ENCODE data around the gene BRD9. TPM values are rescaled to one million over a fixed set of nuclear protein-coding genes. Genes with fewer than 3 reads are reported as not detected.

BRD9 gene
- total RNA-seq, 5 donors from 2014 or later (not counting 1 experiment from before 2014, with no cell fraction given): 78.3 to 127 (median 83.0) TPM

- no peak overlapping the region for H3K27ac Mint-ChIP-seq
- ChIA-PET CTCF (no interaction called here), POLR2A (no interaction called here)
- WGBS (ENCODE audit: insufficient coverage): 92% methylated on average over 5 of the region's 7 CpGs
- H3K4me1 Mint-ChIP-seq: peaks cover 0 to 4% (median 3%) of the 10 kb centered on the region in 3 donors
- DNase-seq: peak in 1 of 35 experiments; percentile 22
- H3K9me3 Mint-ChIP-seq: no peaks in the 10 kb centered on the region
- no peak overlapping the region for H3K4me3 ChIP-seq (ENCODE audit: control insufficient read depth in 1 of 2, extremely low read depth in 1 of 2, low read length in 1 of 2)
- no peaks in the 10 kb centered on the region for H3K9me3 ChIP-seq
- H3K36me3 Mint-ChIP-seq: no peaks in the 10 kb centered on the region
- no peaks in the 10 kb centered on the region for H3K27me3 ChIP-seq (replicated peaks in 1 of 2; ENCODE audit: control insufficient read depth in 2 of 2, extremely low read depth in 1 of 2, insufficient read depth in 2 of 2, low read length in 1 of 2)
- H3K4me3 Mint-ChIP-seq: no peak overlapping the region
- H3K27me3 Mint-ChIP-seq: no peaks in the 10 kb centered on the region
- H3K36me3 ChIP-seq (ENCODE audit: control insufficient read depth in 2 of 2, extremely low read depth in 1 of 2, insufficient read depth in 1 of 2, low read length in 1 of 2): no peaks in the 10 kb centered on the region
- H3K27ac ChIP-seq (ENCODE audit: low read length): no peak overlapping the region
- no peak for ATAC-seq (replicated peaks in 1 of 4)
- H3K4me1 ChIP-seq (ENCODE audit: control insufficient read depth in 1 of 2, extremely low read depth in 1 of 2, insufficient read depth in 2 of 2, low read length in 2 of 2): no peaks in the 10 kb centered on the region
Observed at GRCh38 chr5:907366-907910, 14.8 kb upstream of the BRD9 start.

DNA sequence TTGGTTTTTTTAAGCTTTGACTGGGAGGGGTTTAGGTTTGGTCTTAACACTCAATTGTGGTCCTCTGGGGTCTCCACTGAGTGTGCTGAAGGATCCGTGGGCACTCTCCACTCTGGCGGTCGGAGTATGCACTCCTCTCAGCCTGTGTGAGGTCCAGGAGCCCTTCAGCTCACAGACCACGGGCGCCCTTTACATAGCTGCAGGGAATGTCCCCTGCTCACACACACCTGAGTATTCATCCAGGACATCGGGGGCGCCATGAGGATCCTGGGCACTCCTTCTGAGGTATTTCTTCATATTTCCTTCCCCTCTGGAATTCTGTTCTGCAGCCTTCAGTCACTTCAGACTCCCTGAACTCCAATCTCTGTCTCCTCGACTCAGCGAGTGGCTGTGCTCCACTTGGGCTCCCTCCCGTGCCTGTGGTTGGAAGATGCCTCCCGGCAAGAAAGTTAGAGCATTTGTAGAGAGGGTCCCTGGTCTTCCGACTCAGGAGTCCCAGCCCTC, 12.6 kb upstream of the BRD9 start:
- no peak overlapping the region for H3K4me3 ChIP-seq (ENCODE audit: control insufficient read depth in 1 of 2, extremely low read depth in 1 of 2, low read length in 1 of 2)
- H3K27ac ChIP-seq (ENCODE audit: low read length): no peak overlapping the region
- CTCF ChIA-PET: no interaction called here
- Mint-ChIP-seq H3K27me3 (no peaks in the 10 kb centered on the region), H3K27ac (no peak overlapping the region), H3K36me3 (no peaks in the 10 kb centered on the region), H3K4me1 (no peaks in the 10 kb centered on the region), H3K9me3 (no peaks in the 10 kb centered on the region), H3K4me3 (no peak overlapping the region)
- H3K36me3 ChIP-seq (ENCODE audit: control insufficient read depth in 2 of 2, extremely low read depth in 1 of 2, insufficient read depth in 1 of 2, low read length in 1 of 2): no peaks in the 10 kb centered on the region
- DNase-seq (peak in 1 of 35 experiments; percentile 19), ATAC-seq (replicated peaks in 1 of 4) (no peak)
- H3K9me3 ChIP-seq: no peaks in the 10 kb centered on the region
- 98% methylated on average over 7 of the region's 12 CpGs for WGBS (ENCODE audit: insufficient coverage)
- no peaks in the 10 kb centered on the region for H3K4me1 ChIP-seq (ENCODE audit: control insufficient read depth in 1 of 2, extremely low read depth in 1 of 2, insufficient read depth in 2 of 2, low read length in 2 of 2)
- no peaks in the 10 kb centered on the region for H3K27me3 ChIP-seq (replicated peaks in 1 of 2; ENCODE audit: control insufficient read depth in 2 of 2, extremely low read depth in 1 of 2, insufficient read depth in 2 of 2, low read length in 1 of 2)
- POLR2A ChIA-PET: interaction anchor here in 1 of 2 donors (0.6 kb wide), 1 partner anchor 51 kb away, joined by 3 read pairs; no protein-coding TSS in a partner anchor

- ATAC-seq (replicated peaks in 1 of 4) (no peak), DNase-seq (no peak)
- ChIA-PET POLR2A (interaction anchor here in 1 of 2 donors (0.6 kb wide), 1 partner anchor 7 kb away, joined by 5 read pairs; no protein-coding TSS in a partner anchor), CTCF (interaction anchor here in 1 of 2 donors (0.9 kb wide), 1 partner anchor 237 kb away, joined by 3 read pairs; no protein-coding TSS in a partner anchor)
- no peak overlapping the region for H3K27ac ChIP-seq (ENCODE audit: low read length)
- no peaks in the 10 kb centered on the region for H3K4me1 Mint-ChIP-seq
- H3K27ac Mint-ChIP-seq: no peak overlapping the region
- H3K4me3 ChIP-seq (ENCODE audit: control insufficient read depth in 1 of 2, extremely low read depth in 1 of 2, low read length in 1 of 2): no peak overlapping the region
- no peaks in the 10 kb centered on the region for H3K27me3 ChIP-seq (replicated peaks in 1 of 2; ENCODE audit: control insufficient read depth in 2 of 2, extremely low read depth in 1 of 2, insufficient read depth in 2 of 2, low read length in 1 of 2)
- H3K4me3 Mint-ChIP-seq: no peak overlapping the region
- H3K36me3 ChIP-seq (ENCODE audit: control insufficient read depth in 2 of 2, extremely low read depth in 1 of 2, insufficient read depth in 1 of 2, low read length in 1 of 2): no peaks in the 10 kb centered on the region
- no peaks in the 10 kb centered on the region for H3K9me3 ChIP-seq
- no peaks in the 10 kb centered on the region for H3K9me3 Mint-ChIP-seq
- H3K27me3 Mint-ChIP-seq: no peaks in the 10 kb centered on the region
- WGBS (ENCODE audit: insufficient coverage): 100% methylated on average over 3 of the region's 6 CpGs
- H3K36me3 Mint-ChIP-seq: no peaks in the 10 kb centered on the region
- H3K4me1 ChIP-seq (ENCODE audit: control insufficient read depth in 1 of 2, extremely low read depth in 1 of 2, insufficient read depth in 2 of 2, low read length in 2 of 2): no peaks in the 10 kb centered on the region
Observed at GRCh38 chr5:903756-904096, 11.1 kb upstream of the BRD9 start.

DNA sequence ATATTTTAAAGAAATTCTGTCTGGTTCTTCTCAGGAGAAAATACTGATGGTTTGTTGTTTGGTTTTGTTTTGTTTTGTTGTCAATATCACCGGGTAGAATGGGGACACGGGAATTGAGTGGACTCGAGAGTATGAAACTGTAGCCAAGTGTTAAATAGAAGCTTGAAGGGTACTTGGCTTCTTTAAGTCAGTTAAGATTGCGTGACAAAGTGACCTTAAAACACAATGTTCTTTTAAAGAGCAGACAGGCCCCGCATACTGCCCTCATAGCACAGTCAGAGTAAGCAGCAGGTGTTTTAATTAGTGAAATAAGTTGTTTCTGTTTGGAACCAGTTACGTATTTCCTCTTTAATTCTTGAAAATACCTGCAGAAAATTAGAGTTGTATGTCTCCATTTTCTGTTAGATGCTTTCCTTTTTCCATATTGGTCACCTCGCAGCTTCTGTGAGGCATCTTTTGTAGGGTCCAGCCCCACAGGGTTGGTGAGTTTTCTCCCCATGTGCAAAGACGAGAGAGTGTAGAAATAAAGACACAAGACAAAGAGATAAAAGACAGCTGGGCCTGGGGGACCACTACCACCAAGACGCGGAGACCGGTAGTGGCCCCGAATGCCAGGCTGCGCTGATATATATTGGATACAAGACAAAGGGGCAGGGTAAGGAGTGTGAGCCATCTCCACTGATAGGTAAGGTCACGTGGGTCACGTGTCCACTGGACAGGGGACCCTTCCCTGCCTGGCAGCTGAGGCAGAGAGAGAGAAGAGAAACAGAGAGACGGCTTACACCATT, 9.7 kb upstream of the BRD9 start:
- DNase-seq: no peak
- Mint-ChIP-seq H3K27me3 (no peaks in the 10 kb centered on the region), H3K36me3 (no peaks in the 10 kb centered on the region), H3K4me1 (no peaks in the 10 kb centered on the region), H3K27ac (no peak overlapping the region), H3K9me3 (no peaks in the 10 kb centered on the region), H3K4me3 (no peak overlapping the region)
- no peak for ATAC-seq (replicated peaks in 1 of 4)
- ChIA-PET CTCF (interaction anchor here in 1 of 2 donors (0.6 kb wide), 1 partner anchor 204 kb away, joined by 3 read pairs; no protein-coding TSS in a partner anchor), POLR2A (no interaction called here)
- no peaks in the 10 kb centered on the region for H3K36me3 ChIP-seq (ENCODE audit: control insufficient read depth in 2 of 2, extremely low read depth in 1 of 2, insufficient read depth in 1 of 2, low read length in 1 of 2)
- H3K4me3 ChIP-seq (ENCODE audit: control insufficient read depth in 1 of 2, extremely low read depth in 1 of 2, low read length in 1 of 2): no peak overlapping the region
- 98% methylated on average over 12 of the region's 16 CpGs for WGBS (ENCODE audit: insufficient coverage)
- H3K27me3 ChIP-seq (replicated peaks in 1 of 2; ENCODE audit: control insufficient read depth in 2 of 2, extremely low read depth in 1 of 2, insufficient read depth in 2 of 2, low read length in 1 of 2): no peaks in the 10 kb centered on the region
- H3K4me1 ChIP-seq (ENCODE audit: control insufficient read depth in 1 of 2, extremely low read depth in 1 of 2, insufficient read depth in 2 of 2, low read length in 2 of 2): no peaks in the 10 kb centered on the region
- no peak overlapping the region for H3K27ac ChIP-seq (ENCODE audit: low read length)
- no peaks in the 10 kb centered on the region for H3K9me3 ChIP-seq

DNA sequence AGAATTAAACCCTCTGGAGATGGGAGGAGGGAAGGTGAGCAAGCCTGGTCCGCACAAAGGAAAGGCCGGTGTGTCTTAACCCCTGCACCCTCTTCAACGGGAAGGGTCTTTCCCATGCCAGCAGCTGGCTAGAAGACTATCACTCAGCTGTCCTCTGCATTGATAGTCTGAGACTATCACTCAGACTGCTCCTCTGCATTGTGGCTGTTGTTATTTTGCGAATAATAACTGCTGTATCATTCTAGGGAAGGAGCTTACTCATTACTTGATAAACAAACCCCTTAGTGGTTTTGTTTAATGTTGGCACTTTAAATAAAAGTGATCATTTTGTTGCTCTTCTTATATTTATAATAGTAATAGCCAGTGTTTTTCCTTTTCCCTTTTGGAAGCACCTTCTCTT, 8.2 kb upstream of the BRD9 start:
- Mint-ChIP-seq H3K27ac (no peak overlapping the region), H3K9me3 (no peaks in the 10 kb centered on the region), H3K36me3 (no peaks in the 10 kb centered on the region), H3K4me1 (no peaks in the 10 kb centered on the region), H3K27me3 (no peaks in the 10 kb centered on the region), H3K4me3 (no peak overlapping the region)
- Histone ChIP-seq H3K36me3 (ENCODE audit: control insufficient read depth in 2 of 2, extremely low read depth in 1 of 2, insufficient read depth in 1 of 2, low read length in 1 of 2) (no peaks in the 10 kb centered on the region), H3K27ac (ENCODE audit: low read length) (no peak overlapping the region), H3K9me3 (no peaks in the 10 kb centered on the region), H3K27me3 (replicated peaks in 1 of 2; ENCODE audit: control insufficient read depth in 2 of 2, extremely low read depth in 1 of 2, insufficient read depth in 2 of 2, low read length in 1 of 2) (no peaks in the 10 kb centered on the region), H3K4me3 (ENCODE audit: control insufficient read depth in 1 of 2, extremely low read depth in 1 of 2, low read length in 1 of 2) (no peak overlapping the region), H3K4me1 (ENCODE audit: control insufficient read depth in 1 of 2, extremely low read depth in 1 of 2, insufficient read depth in 2 of 2, low read length in 2 of 2) (no peaks in the 10 kb centered on the region)
- DNase-seq (no peak), ATAC-seq (replicated peaks in 1 of 4) (no peak)
- ChIA-PET CTCF (interaction anchor here in 1 of 2 donors (1.1 kb wide), 1 partner anchor 231 kb away, joined by 3 read pairs; no protein-coding TSS in a partner anchor), POLR2A (no interaction called here)
- WGBS (ENCODE audit: insufficient coverage): no CpG with 5 or more reads among the region's 4 CpGs

DNA sequence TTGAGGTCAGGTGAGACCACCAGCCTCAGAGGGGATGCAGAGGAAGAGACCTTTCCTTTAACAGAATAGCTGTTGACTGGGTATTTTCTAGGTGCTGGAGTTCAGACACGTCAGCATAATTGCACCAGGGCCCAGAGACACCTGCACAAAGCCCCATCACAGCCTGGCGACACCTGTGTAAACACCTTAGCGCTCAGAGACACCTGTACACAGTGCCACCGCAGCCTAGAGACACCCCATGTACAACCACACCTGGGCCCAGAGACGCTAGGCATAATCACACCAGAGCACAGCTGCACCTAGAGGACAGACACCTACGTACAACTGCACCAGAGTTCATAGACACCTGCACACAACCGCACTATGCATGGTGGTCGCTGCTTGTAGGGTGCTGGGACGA, 1.1 kb upstream of the BRD9 start:
- DNase-seq: no peak
- H3K27ac ChIP-seq (ENCODE audit: low read length): no peak overlapping the region

More for the DNA sequence above, 1.1 kb upstream of the BRD9 start:
- Histone ChIP-seq H3K9me3 (no peaks in the 10 kb centered on the region), H3K36me3 (ENCODE audit: control insufficient read depth in 2 of 2, extremely low read depth in 1 of 2, insufficient read depth in 1 of 2, low read length in 1 of 2) (peaks cover 0 to 33% of the 10 kb centered on the region in 2 donors), H3K4me3 (ENCODE audit: control insufficient read depth in 1 of 2, extremely low read depth in 1 of 2, low read length in 1 of 2) (no peak overlapping the region), H3K4me1 (ENCODE audit: control insufficient read depth in 1 of 2, extremely low read depth in 1 of 2, insufficient read depth in 2 of 2, low read length in 2 of 2) (peaks cover 12 to 34% of the 10 kb centered on the region in 2 experiments), H3K27me3 (replicated peaks in 1 of 2; ENCODE audit: control insufficient read depth in 2 of 2, extremely low read depth in 1 of 2, insufficient read depth in 2 of 2, low read length in 1 of 2) (peaks cover 0 to 7% of the 10 kb centered on the region in 2 experiments)
- Mint-ChIP-seq H3K36me3 (peaks cover 7% of the 10 kb centered on the region), H3K27me3 (no peaks in the 10 kb centered on the region), H3K4me1 (peaks cover 14 to 26% (median 22%) of the 10 kb centered on the region in 3 donors), H3K27ac (no peak overlapping the region), H3K9me3 (no peaks in the 10 kb centered on the region), H3K4me3 (peak overlapping the region; percentile 49 to 82 (median 64))
- ATAC-seq (replicated peaks in 1 of 4): no peak
- ChIA-PET POLR2A (no interaction called here), CTCF (no interaction called here)
- WGBS (ENCODE audit: insufficient coverage): 83% methylated on average over 7 of the region's 9 CpGs
